Stimulated activated CD4-positive, alpha-beta T cell treated with anti-CD3 and anti-CD28 coated beads, Interleukin-12 subunit alpha, Interleukin-12 subunit beta, amount 100 ng/mL, for 24 hours (primary cell): Measurements from ENCODE around the gene ATP7A.
"Not testable (repeated sequence)": the region's sequence is repeated elsewhere in the genome, so short reads cannot be mapped to it uniquely, and the experiment has no call there.

Experiments
- DNase-seq, 2 experiments: peaks; one replicate each; pipeline ENCODE4 v3.0.0-alpha.2; 2020; ENCODE audit warnings: low read depth in 2 of 2

The ATP7A gene

GRCh38 chrX:77910108-77910840, at the start of gene ATP7A:
Gene ATP7A (plus strand): TSS chrX:77910693. CDS start chrX:77971642, 60,949 bp downstream.
- DNase-seq, result peak; percentile 75 to 82

GRCh38 chrX:77875372-77875771, 35.1 kb upstream of the ATP7A start:
- no peak for DNase-seq

GRCh38 chrX:77881418-77881817, 29.1 kb upstream of the ATP7A start:
- DNase-seq, result not testable (repeated sequence)

- no peak for DNase-seq
Observed at GRCh38 chrX:77892887-77893286, 17.6 kb upstream of the ATP7A start.

- no peak for DNase-seq
Observed at GRCh38 chrX:77893713-77894112, 16.8 kb upstream of the ATP7A start.

- DNase-seq, result peak; percentile 78 to 81
Observed at GRCh38 chrX:77894921-77895886, 15.3 kb upstream of the ATP7A start, which contains the start of gene MAGT1. Gene MAGT1 (minus strand): TSS chrX:77895435. CDS start chrX:77895410, 25 bp downstream.

GRCh38 chrX:77899081-77899828, 11.2 kb upstream of the ATP7A start, which contains the start of gene COX7B:
Gene COX7B (plus strand): TSS chrX:77899468. CDS start chrX:77899554, 86 bp downstream.
- DNase-seq, result peak in 1 of 2 experiments; percentile 33

GRCh38 chrX:77900688-77901087, 9.8 kb upstream of the ATP7A start:
- DNase-seq, result no peak

GRCh38 chrX:77901506-77901905, 9.0 kb upstream of the ATP7A start:
- DNase-seq, result no peak

GRCh38 chrX:77917294-77917933, 6.9 kb downstream of the ATP7A start:
- no peak for DNase-seq

GRCh38 chrX:77918568-77918967, 8.1 kb downstream of the ATP7A start:
- DNase-seq, result no peak

GRCh38 chrX:77919370-77919769, 8.9 kb downstream of the ATP7A start:
- not testable (repeated sequence) for DNase-seq

- no peak for DNase-seq
Observed at GRCh38 chrX:77922787-77923186, 12.3 kb downstream of the ATP7A start.

- DNase-seq, result no peak
Observed at GRCh38 chrX:77924320-77924859, 13.9 kb downstream of the ATP7A start.

GRCh38 chrX:77925764-77926163, 15.3 kb downstream of the ATP7A start:
- no peak for DNase-seq

- DNase-seq, result no peak
Observed at GRCh38 chrX:77930581-77930980, 20.1 kb downstream of the ATP7A start.

GRCh38 chrX:77935886-77936285, 25.4 kb downstream of the ATP7A start:
- DNase-seq, result no peak

GRCh38 chrX:77936299-77936698, 25.8 kb downstream of the ATP7A start:
- DNase-seq, result no peak

GRCh38 chrX:77937291-77937690, 26.8 kb downstream of the ATP7A start:
- no peak for DNase-seq

GRCh38 chrX:77938083-77938680, 27.7 kb downstream of the ATP7A start:
- DNase-seq, result no peak
